Fibroblast of lung (primary cell): ENCODE measurements around the gene RXFP1.

Experiments used
- CTCF ChIP-seq, 2 donors: IDR thresholded peaks in 1 of 2; conservative IDR thresholded peaks in 1 of 2; 1 replicate in 1 of 2; 2 replicates in 1 of 2; pipeline ENCODE4 v1.5.1; 2011 to 2012; ENCODE audit warnings: low read length in 2 of 2, control low read depth in 1 of 2, inconsistent platforms in 1 of 2, low read depth in 1 of 2, mild to moderate bottlenecking in 1 of 2
- EZH2 ChIP-seq: IDR thresholded peaks from 2 replicates; pipeline ENCODE4 v1.5.1; 2012; ENCODE audit warnings: low read length, control low read depth, mild to moderate bottlenecking; ENCODE audit errors: missing control alignments

DNA sequence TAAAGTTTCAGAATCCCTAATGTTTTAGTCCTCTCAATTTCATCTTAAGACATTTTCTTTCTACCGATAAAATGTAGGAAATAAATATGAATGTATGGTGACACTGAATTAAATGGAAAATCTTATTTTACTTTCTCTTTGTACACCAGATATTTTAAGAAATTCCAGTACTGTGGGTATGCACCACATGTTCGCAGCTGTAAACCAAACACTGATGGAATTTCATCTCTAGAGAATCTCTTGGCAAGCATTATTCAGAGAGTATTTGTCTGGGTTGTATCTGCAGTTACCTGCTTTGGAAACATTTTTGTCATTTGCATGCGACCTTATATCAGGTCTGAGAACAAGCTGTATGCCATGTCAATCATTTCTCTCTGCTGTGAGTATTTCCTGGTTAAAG lies 123.1 kb downstream of the RXFP1 start:
- TF ChIP-seq CTCF (conservative IDR thresholded peaks at IDR 0.05 in 1 of 2, IDR thresholded peaks at IDR 0.05 in 1 of 2; ENCODE audit: low read depth in 1 of 2, low read length in 2 of 2) = no peak
- no peak for TF ChIP-seq EZH2
